Smooth muscle cell (in vitro differentiated cells): ENCODE data around the gene FRMPD3. TPM values are rescaled to one million over a fixed set of nuclear protein-coding genes. Genes with fewer than 3 reads are reported as not detected.

Experiments used
- DNase-seq: peaks from one replicate; lab custom pipeline; 2025; ENCODE audit not compliant: unreplicated experiment; lab: John Stamatoyannopoulos, UW
- H2AFZ ChIP-seq: fragments of 200-600 bp; sonication (generic); 2 replicates; pipeline ENCODE4 v1.6.0; 2016; ENCODE audit warnings: antibody characterized with exemption, low read depth, mild to moderate bottlenecking
- H3F3A ChIP-seq: fragments of 200-600 bp; sonication (generic); 2 replicates; pipeline ENCODE4 v1.6.0; 2017; ENCODE audit warnings: antibody characterized with exemption, low read depth
- H3K27ac ChIP-seq: fragments of 200-600 bp; sonication (generic); 2 replicates; pipeline ENCODE4 v1.5.1; 2016; ENCODE audit warnings: low read depth, mild to moderate bottlenecking
- H3K27me3 ChIP-seq: fragments of 200-600 bp; sonication (generic); 2 replicates; pipeline ENCODE4 v1.6.1; 2016; ENCODE audit warnings: low read depth, mild to moderate bottlenecking
- H3K36me3 ChIP-seq: fragments of 200-600 bp; sonication (generic); 2 replicates; pipeline ENCODE4 v1.5.1; 2016; ENCODE audit warnings: low read depth
- H3K4me1 ChIP-seq: fragments of 200-600 bp; sonication (generic); 2 replicates; pipeline ENCODE4 v1.5.1; 2016; ENCODE audit warnings: low read depth
- H3K4me2 ChIP-seq: fragments of 200-600 bp; sonication (generic); 2 replicates; pipeline ENCODE4 v1.6.0; 2016; ENCODE audit warnings: mild to moderate bottlenecking
- H3K4me3 ChIP-seq: fragments of 200-600 bp; sonication (generic); 2 replicates; pipeline ENCODE4 v1.5.1; 2016; ENCODE audit warnings: mild to moderate bottlenecking
- H3K79me2 ChIP-seq: fragments of 200-600 bp; sonication (generic); 2 replicates; pipeline ENCODE4 v1.6.0; 2016; ENCODE audit warnings: low read depth, mild to moderate bottlenecking
- H3K9ac ChIP-seq: fragments of 200-600 bp; sonication (generic); 2 replicates; pipeline ENCODE4 v1.6.0; 2016; ENCODE audit warnings: low read depth
- H3K9me3 ChIP-seq: fragments of 200-600 bp; sonication (generic); replicated peaks from 2 replicates; pipeline ENCODE4 v1.5.1; 2016; ENCODE audit warnings: low read depth
- H4K20me1 ChIP-seq: fragments of 200-600 bp; sonication (generic); 2 replicates; pipeline ENCODE4 v1.6.0; 2016; ENCODE audit warnings: low read depth
- CTCF ChIP-seq: fragments of 200-600 bp; sonication (generic); IDR thresholded peaks from 2 replicates; pipeline ENCODE4 v1.5.1; 2017; ENCODE audit warnings: borderline replicate concordance, mild to moderate bottlenecking, antibody characterized with exemption; ENCODE audit not compliant: insufficient read depth, poor library complexity, severe bottlenecking
- WGBS: methylation state at CpG from one replicate; pipeline ENCODE4 v1.1.7; 2016; ENCODE audit warnings: low lambda C conversion rate; 5-methylcytosine and 5-hydroxymethylcytosine counted together
- polyA plus RNA-seq: library from polyadenylated mRNA; unstranded; fragments of >200 nt; fragmentation: Nextera tagmentation; extraction: Ambion mirVana; gene quantifications from 2 replicates; pipeline ENCODE4 v1.2.1, GENCODE V29; 2016
- total RNA-seq: library from RNA; depleted of rRNA; stranded (reverse); fragments of >200 nt; gene quantifications from 2 replicates; pipeline ENCODE4 v1.2.3, GENCODE V29; 2014

The FRMPD3 gene
- total and polyA plus RNA-seq, 2 experiments from 2014 or later, result not detected

- no peak overlapping the region for H3K27ac ChIP-seq
- DNase-seq, result no peak
- H3K4me1 ChIP-seq, result no peaks in the 10 kb centered on the region
- H3K9ac ChIP-seq, result no peak overlapping the region
- H3K4me3 ChIP-seq, result no peak overlapping the region
- 49% methylated on average over 3 of the region's 3 CpGs for WGBS
- H3K36me3 ChIP-seq, result no peaks in the 10 kb centered on the region
- H3K27me3 ChIP-seq, result peaks cover 57% of the 10 kb centered on the region
- no peaks in the 10 kb centered on the region for H3K9me3 ChIP-seq
- no peak overlapping the region for H3K4me2 ChIP-seq
- H3F3A ChIP-seq, result no peaks in the 10 kb centered on the region
- no peaks in the 10 kb centered on the region for H4K20me1 ChIP-seq
- no peak for TF ChIP-seq CTCF
- H2AFZ ChIP-seq, result no peak overlapping the region
- no peaks in the 10 kb centered on the region for H3K79me2 ChIP-seq
Observed at GRCh38 chrX:107445146-107445545, 4.3 kb upstream of the FRMPD3 start.

- H3K4me1 ChIP-seq, result no peaks in the 10 kb centered on the region
- H3K36me3 ChIP-seq, result no peaks in the 10 kb centered on the region
- WGBS, result 63% methylated on average over 1 of the region's 1 CpG
- H2AFZ ChIP-seq, result no peak overlapping the region
- no peak overlapping the region for H3K27ac ChIP-seq
- peaks cover 61% of the 10 kb centered on the region for H3K27me3 ChIP-seq
- H3F3A ChIP-seq, result no peaks in the 10 kb centered on the region
- H3K9me3 ChIP-seq, result no peaks in the 10 kb centered on the region
- H3K4me2 ChIP-seq, result no peak overlapping the region
- H4K20me1 ChIP-seq, result no peaks in the 10 kb centered on the region
- no peak for DNase-seq
- no peaks in the 10 kb centered on the region for H3K79me2 ChIP-seq
- H3K4me3 ChIP-seq, result no peak overlapping the region
- no peak overlapping the region for H3K9ac ChIP-seq
- no peak for TF ChIP-seq CTCF
Observed at GRCh38 chrX:107445631-107446030, 3.8 kb upstream of the FRMPD3 start.

- Histone ChIP-seq H3K27ac (no peak overlapping the region), H3K36me3 (no peaks in the 10 kb centered on the region), H2AFZ (no peak overlapping the region), H3K4me2 (no peak overlapping the region), H3K79me2 (no peaks in the 10 kb centered on the region), H3K4me3 (no peak overlapping the region), H3F3A (no peaks in the 10 kb centered on the region), H3K9ac (no peak overlapping the region), H3K27me3 (peaks cover 77% of the 10 kb centered on the region), H3K9me3 (no peaks in the 10 kb centered on the region), H3K4me1 (no peaks in the 10 kb centered on the region), H4K20me1 (no peaks in the 10 kb centered on the region)
- TF ChIP-seq CTCF, result no peak
- DNase-seq, result no peak
Observed at GRCh38 chrX:107447642-107448041, 1.8 kb upstream of the FRMPD3 start.

GRCh38 chrX:107448625-107448997, 841 bp upstream of the FRMPD3 start:
- no peak overlapping the region for H3K9ac ChIP-seq
- H3K27ac ChIP-seq, result no peak overlapping the region
- peaks cover 87% of the 10 kb centered on the region for H3K27me3 ChIP-seq
- peak overlapping the region; percentile 82 for H3K4me2 ChIP-seq
- no peak for TF ChIP-seq CTCF
- WGBS, result 31% methylated on average over 6 of the region's 6 CpGs
- no peaks in the 10 kb centered on the region for H3F3A ChIP-seq
- peak overlapping the region; percentile 41 for H3K4me3 ChIP-seq
- no peaks in the 10 kb centered on the region for H3K4me1 ChIP-seq
- H2AFZ ChIP-seq, result no peak overlapping the region
- H3K9me3 ChIP-seq, result no peaks in the 10 kb centered on the region
- H3K36me3 ChIP-seq, result no peaks in the 10 kb centered on the region
- H4K20me1 ChIP-seq, result no peaks in the 10 kb centered on the region
- no peaks in the 10 kb centered on the region for H3K79me2 ChIP-seq
- no peak for DNase-seq
